SK-N-SH (cell line): ENCODE results near the gene MYOG. TPM values are rescaled to one million over a fixed set of nuclear protein-coding genes. Genes with fewer than 3 reads are reported as not detected.

Source experiments
- CTCF ChIA-PET: fragments of 300-600, 350-600 bp; formaldehyde crosslinking; extraction: SDS; loops from one replicate; lab custom pipeline; 2021; lab: Yijun Ruan, JAX
- POLR2A ChIA-PET: fragments of 350-600 bp; sonication (Branson Sonifier 250); formaldehyde crosslinking; extraction: SDS; loops from one replicate; lab custom pipeline; 2020; ENCODE audit warnings: antibody characterized with exemption, inconsistent platforms; lab: Yijun Ruan, JAX
- DNase-seq: peaks from one replicate; pipeline ENCODE4 v3.0.0; 2012
- H2AFZ ChIP-seq: fragments of 200-600 bp; sonication (generic); 2 replicates; pipeline ENCODE4 v1.8.1; 2016; ENCODE audit warnings: antibody characterized with exemption, mild to moderate bottlenecking, low read depth
- H3F3A ChIP-seq: fragments of 200-600 bp; sonication (generic); replicated peaks from 2 replicates; pipeline ENCODE3; 2016; ENCODE audit warnings: antibody characterized with exemption, mild to moderate bottlenecking; ENCODE audit not compliant: insufficient read depth
- H3K27ac ChIP-seq, 2 experiments: fragments of 200-500 bp in 1 of 2; fragments of 200-600 bp in 1 of 2; sonication (Bioruptor generic) in 1 of 2; sonication (generic), shearing (Covaris generic) in 1 of 2; 2 replicates each; pipeline versions ENCODE4 v1.5.1 to v1.6.1; 2014 to 2016; ENCODE audit warnings: low read depth in 2 of 2, inconsistent platforms in 1 of 2, low read length in 1 of 2, mild to moderate bottlenecking in 1 of 2, mixed read lengths in 1 of 2
- H3K27me3 ChIP-seq: fragments of 200-600 bp; sonication (generic), shearing (Covaris generic); 2 replicates; pipeline ENCODE4 v1.6.1; 2016; ENCODE audit warnings: mixed run types; ENCODE audit not compliant: insufficient read depth
- H3K36me3 ChIP-seq, 2 experiments: fragments of 200-500 bp in 1 of 2; fragments of 200-600 bp in 1 of 2; sonication (Bioruptor generic) in 1 of 2; sonication (generic) in 1 of 2; replicated peaks in 1 of 2; 2 replicates each; pipeline versions ENCODE3 to v1.5.1; 2014 to 2016; ENCODE audit warnings: low read length in 1 of 2, mild to moderate bottlenecking in 1 of 2; ENCODE audit not compliant: insufficient read depth in 2 of 2, control insufficient read depth in 1 of 2
- H3K4me1 ChIP-seq, 2 experiments: fragments of 200-500 bp in 1 of 2; fragments of 200-600 bp in 1 of 2; sonication (Bioruptor generic) in 1 of 2; sonication (generic), shearing (Covaris generic) in 1 of 2; 2 replicates each; pipeline versions ENCODE4 v1.5.1 to v1.6.1; 2014 to 2016; ENCODE audit warnings: low read depth in 1 of 2, low read length in 1 of 2, mixed run types in 1 of 2; ENCODE audit not compliant: insufficient read depth in 2 of 2, control insufficient read depth in 1 of 2
- H3K4me2 ChIP-seq: fragments of 200-600 bp; sonication (generic), shearing (Covaris generic); 2 replicates; pipeline ENCODE4 v1.6.1; 2017; ENCODE audit warnings: mixed run types
- H3K4me3 ChIP-seq, 2 experiments: fragments of 200-500 bp in 1 of 2; fragments of 200-600 bp in 1 of 2; sonication (Bioruptor generic) in 1 of 2; sonication (generic), shearing (Covaris generic) in 1 of 2; 2 replicates each; pipeline versions ENCODE4 v1.5.1 to v1.8.1; 2014 to 2016; ENCODE audit warnings: low read depth in 2 of 2, inconsistent platforms in 1 of 2, low read length in 1 of 2, mild to moderate bottlenecking in 1 of 2, mixed read lengths in 1 of 2, moderate library complexity in 1 of 2
- H3K79me2 ChIP-seq: fragments of 200-600 bp; sonication (generic); 2 replicates; pipeline ENCODE4 v1.8.1; 2017; ENCODE audit warnings: mild to moderate bottlenecking; ENCODE audit not compliant: insufficient read depth
- H3K9ac ChIP-seq: fragments of 200-600 bp; sonication (generic); 2 replicates; pipeline ENCODE4 v1.6.1; 2017; ENCODE audit warnings: mixed run types
- H3K9me2 ChIP-seq: fragments of 200-600 bp; sonication (generic); 2 replicates; pipeline ENCODE4 v1.6.1; 2017; ENCODE audit warnings: mixed run types
- H3K9me3 ChIP-seq: fragments of 200-600 bp; sonication (generic); 2 replicates; pipeline ENCODE4 v1.6.1; 2017; ENCODE audit warnings: mixed run types, mild to moderate bottlenecking, moderate library complexity
- H4K20me1 ChIP-seq: fragments of 200-600 bp; sonication (generic); 2 replicates; pipeline ENCODE4 v1.6.1; 2017; ENCODE audit warnings: mild to moderate bottlenecking, mixed run types; ENCODE audit not compliant: insufficient read depth
- CHD2 ChIP-seq: fragments of 150-350 bp; IDR thresholded peaks from 2 replicates; pipeline ENCODE4 v1.6.1; 2018; ENCODE audit warnings: low read length; ENCODE audit not compliant: partially characterized antibody
- FOSL2 ChIP-seq: IDR thresholded peaks from 2 replicates; pipeline ENCODE4 v1.4.0; 2012; ENCODE audit warnings: low read depth, mild to moderate bottlenecking, moderate library complexity, borderline replicate concordance
- FOXJ3 ChIP-seq: sonication (generic); formaldehyde crosslinking; IDR thresholded peaks from 2 replicates; pipeline ENCODE4 v1.5.1; 2020; ENCODE audit warnings: mild to moderate bottlenecking, missing genetic modification reagents
- GABPA ChIP-seq: IDR thresholded peaks from 2 replicates; pipeline ENCODE4 v1.4.0; 2012; ENCODE audit warnings: low read depth, mild to moderate bottlenecking
- JUND ChIP-seq: IDR thresholded peaks from 2 replicates; pipeline ENCODE4 v1.4.0; 2012
- PBX3 ChIP-seq: IDR thresholded peaks from 2 replicates; pipeline ENCODE4; 2012
- REST ChIP-seq: IDR thresholded peaks from 2 replicates; pipeline ENCODE4 v1.6.1; 2012; ENCODE audit warnings: mild to moderate bottlenecking, low read depth, low read length, moderate library complexity
- SIN3A ChIP-seq: IDR thresholded peaks from 2 replicates; pipeline ENCODE4 v1.6.1; 2012; ENCODE audit warnings: low read depth, mild to moderate bottlenecking, low read length, moderate library complexity, borderline replicate concordance
- TCF12 ChIP-seq: IDR thresholded peaks from 2 replicates; pipeline ENCODE4 v1.4.0; 2012
- WGBS: methylation state at CpG from one replicate; pipeline ENCODE4 v1.1.6; 2017; ENCODE audit warnings: low lambda C conversion rate; 5-methylcytosine and 5-hydroxymethylcytosine counted together
- polyA plus RNA-seq, 3 experiments: library from polyadenylated mRNA; depleted of rRNA; stranded (reverse); fragments of >200 nt; gene quantifications; 2 replicates each; pipeline ENCODE4 v1.2.3, GENCODE V29; 2012

The MYOG gene
- polyA plus RNA-seq, 1 of the 3 experiments (the other 2 are of a cell fraction), result not detected

GRCh38 chr1:203048555-203049051 is 37.2 kb downstream of the MYOG start:
- Histone ChIP-seq H3K4me2 (no peak overlapping the region), H3K27me3 (no peaks in the 10 kb centered on the region), H2AFZ (no peak overlapping the region), H3K9ac (no peak overlapping the region), H3K9me3 (no peaks in the 10 kb centered on the region), H3K4me3 (no peak overlapping the region), H3K79me2 (no peaks in the 10 kb centered on the region), H3F3A (peaks cover 7% of the 10 kb centered on the region), H3K9me2 (no peaks in the 10 kb centered on the region), H4K20me1 (no peaks in the 10 kb centered on the region), H3K4me1 (peaks cover 13 to 16% of the 10 kb centered on the region in 2 experiments; a peak in 3 of 4 replicates), H3K27ac (no peak overlapping the region), H3K36me3 (no peaks in the 10 kb centered on the region)
- POLR2A ChIA-PET, result no interaction called here
- CTCF ChIA-PET, result interaction anchor here (0.9 to 15.3 kb wide), 5 partner anchors 7 to 221 kb away, joined by 3 to 228 read pairs (median 64); no protein-coding TSS in a partner anchor
- WGBS, result 96% methylated on average over 18 of the region's 23 CpGs
- DNase-seq, result no peak
- TF ChIP-seq FOXJ3, result no peak

GRCh38 chr1:203048086-203048485 is 37.7 kb downstream of the MYOG start:
- Histone ChIP-seq H3K9me3 (no peaks in the 10 kb centered on the region), H3K27me3 (no peaks in the 10 kb centered on the region), H3F3A (peaks cover 7% of the 10 kb centered on the region), H3K4me3 (no peak overlapping the region), H3K4me2 (no peak overlapping the region), H4K20me1 (no peaks in the 10 kb centered on the region), H3K79me2 (no peaks in the 10 kb centered on the region), H3K4me1 (peaks cover 13 to 15% of the 10 kb centered on the region in 2 experiments; a peak in 3 of 4 replicates), H3K9ac (no peak overlapping the region), H3K27ac (no peak overlapping the region), H3K9me2 (no peaks in the 10 kb centered on the region), H3K36me3 (no peaks in the 10 kb centered on the region), H2AFZ (no peak overlapping the region)
- CTCF ChIA-PET, result interaction anchor here (0.7 to 15.3 kb wide), 4 partner anchors 7 to 222 kb away, joined by 3 to 228 read pairs (median 67); no protein-coding TSS in a partner anchor
- WGBS, result 84% methylated on average over 11 of the region's 11 CpGs
- DNase-seq, result no peak
- POLR2A ChIA-PET, result no interaction called here
- TF ChIP-seq CHD2, result no peak

GRCh38 chr1:203046984-203047630 is 38.7 kb downstream of the MYOG start:
- no peak for DNase-seq
- ChIA-PET CTCF (interaction anchor here (0.7 to 16.3 kb wide), 7 partner anchors 6 to 223 kb away, joined by 3 to 454 read pairs (median 131); partner anchors contain the start of gene ADORA1), POLR2A (no interaction called here)
- Histone ChIP-seq H3K27me3 (no peaks in the 10 kb centered on the region), H3K4me3 (no peak overlapping the region), H3K9me2 (no peaks in the 10 kb centered on the region), H3K27ac (peak overlapping the region in 1 of 2 experiments; percentile 24; a peak in 1 of 4 replicates), H2AFZ (peak overlapping the region; percentile 39; the same call in 1 of the 2 replicates), H3F3A (peaks cover 7% of the 10 kb centered on the region), H3K4me1 (peaks cover 9 to 13% of the 10 kb centered on the region in 2 experiments; a peak in 3 of 4 replicates), H3K9me3 (no peaks in the 10 kb centered on the region), H3K79me2 (no peaks in the 10 kb centered on the region), H3K9ac (no peak overlapping the region), H3K36me3 (no peaks in the 10 kb centered on the region), H4K20me1 (no peaks in the 10 kb centered on the region), H3K4me2 (peak overlapping the region; percentile 37; the same call in 1 of the 2 replicates)
- 59% methylated on average over 14 of the region's 15 CpGs for WGBS
- TF ChIP-seq GABPA, result no peak
- peak; percentile 93 for TF ChIP-seq PBX3
- peak; percentile 50; the same call in 1 of the 2 replicates for TF ChIP-seq TCF12
- TF ChIP-seq JUND, result peak; percentile 85
- peak; percentile 91; the same call in 1 of the 2 replicates for TF ChIP-seq FOSL2
- TF ChIP-seq SIN3A, result 0 out of 2 replicates have a peak, but pooled peaks have one; percentile 30
- TF ChIP-seq REST, result no peak
